Measurements from ENCODE around the gene TTLL11. TPM values are rescaled to one million over a fixed set of nuclear protein-coding genes. Genes with fewer than 3 reads are reported as not detected.

The TTLL11 gene
- total and polyA plus RNA-seq, 2 of the 8 experiments (the other 6 are each of a cell fraction or from before 2014, with no cell fraction given), result 0.56 to 0.80 TPM

- H3K23me2 ChIP-seq (ENCODE audit: low read depth, low read length), result no peaks in the 10 kb centered on the region
- TF ChIP-seq HDAC2 (IDR thresholded peaks at IDR 0.05; ENCODE audit: borderline replicate concordance in 1 of 2, low read depth in 2 of 2, low read length in 2 of 2) (no peak), EGR1 (IDR thresholded peaks at IDR 0.05; ENCODE audit: borderline replicate concordance, low read depth, low read length) (no peak), KDM4A (IDR thresholded peaks at IDR 0.05; ENCODE audit: low read depth, low read length, severe bottlenecking) (no peak), CTBP2 (IDR thresholded peaks at IDR 0.05; ENCODE audit: borderline replicate concordance, insufficient read depth, insufficient read length, low read length) (no peak), SAP30 (IDR thresholded peaks at IDR 0.05; ENCODE audit: insufficient read depth, insufficient replicate concordance, low read length) (no peak), POLR2A (IDR thresholded peaks at IDR 0.05; ENCODE audit: control extremely low read depth in 1 of 2, low read depth in 2 of 2, low read length in 2 of 2) (no peak), PHF8 (conservative IDR thresholded peaks at IDR 0.05; ENCODE audit: low read depth, low read length) (no peak)
Measured at GRCh38 chr9:122059214-122059954, 33.7 kb downstream of the TTLL11 start.

More at GRCh38 chr9:122059214-122059954, 33.7 kb downstream of the TTLL11 start:
- Histone ChIP-seq H3K79me2 (ENCODE audit: control insufficient read depth in 1 of 2, insufficient read depth in 2 of 2, low read length in 2 of 2) (no peaks in the 10 kb centered on the region), H4K8ac (ENCODE audit: extremely low read depth, insufficient read depth, low read length) (no peak overlapping the region), H2BK15ac (ENCODE audit: low read length) (no peak overlapping the region), H2BK120ac (replicated peaks; ENCODE audit: low read depth, low read length) (no peak overlapping the region), H3K9ac (replicated peaks in 1 of 4; ENCODE audit: extremely low read depth in 1 of 4, low read depth in 3 of 4, low read length in 3 of 4) (no peak overlapping the region), H4K91ac (replicated peaks; ENCODE audit: insufficient read length, low read length) (no peak overlapping the region), H4K5ac (ENCODE audit: insufficient read length, low read depth, low read length) (no peak overlapping the region), H4K20me1 (replicated peaks in 1 of 2; ENCODE audit: control insufficient read depth in 1 of 2, insufficient read depth in 2 of 2, low read length in 2 of 2) (peaks cover 0 to 1% of the 10 kb centered on the region in 2 experiments), H3K4me2 (ENCODE audit: insufficient read depth in 1 of 2, low read depth in 2 of 2, low read length in 2 of 2) (no peak overlapping the region), H3K56ac (replicated peaks; ENCODE audit: insufficient read length, low read depth, low read length) (no peak overlapping the region), H3K14ac (ENCODE audit: insufficient read length) (no peak overlapping the region), H3K4me3 (ENCODE audit: extremely low read depth in 1 of 4, insufficient read depth in 2 of 4, low read depth in 3 of 4, low read length in 4 of 4) (no peak overlapping the region), H2AK5ac (ENCODE audit: low read depth, low read length) (no peak overlapping the region), H3K36me3 (ENCODE audit: control insufficient read depth in 2 of 4, insufficient read depth in 4 of 4, low read length in 3 of 4) (no peaks in the 10 kb centered on the region), H2AFZ (ENCODE audit: low read length) (no peak overlapping the region), H3K27me3 (replicated peaks in 1 of 4; ENCODE audit: control insufficient read depth in 3 of 4, extremely low read depth in 1 of 4, insufficient read depth in 3 of 4, low read length in 3 of 4) (no peaks in the 10 kb centered on the region; a peak in 1 of 7 replicates), H2BK20ac (ENCODE audit: low read length) (no peak overlapping the region), H2BK5ac (ENCODE audit: low read depth, low read length) (no peak overlapping the region), H3K23ac (ENCODE audit: insufficient read length) (no peak overlapping the region), H3K4ac (replicated peaks; ENCODE audit: insufficient read length, low read depth, low read length) (no peak overlapping the region), H3K18ac (ENCODE audit: extremely low read depth, low read length) (no peak overlapping the region), H3K79me1 (ENCODE audit: low read depth, low read length) (no peaks in the 10 kb centered on the region), H3K9me3 (ENCODE audit: insufficient read depth in 2 of 2, low read depth in 1 of 2, low read length in 1 of 2) (no peaks in the 10 kb centered on the region), H2BK12ac (ENCODE audit: low read depth, low read length) (no peak overlapping the region), H3K4me1 (replicated peaks in 1 of 4; ENCODE audit: control insufficient read depth in 3 of 4, insufficient read depth in 4 of 4, low read length in 3 of 4) (no peaks in the 10 kb centered on the region), H3K27ac (ENCODE audit: low read depth, low read length) (no peak overlapping the region)
- DNase-seq (ENCODE audit: low read depth in 1 of 2, low spot score in 2 of 2), result no peak
- CTCF ChIA-PET (ENCODE audit: partially characterized antibody), result interaction anchor here (1.5 kb wide), 1 partner anchor 64 kb away, joined by 3 read pairs; no protein-coding TSS in a partner anchor
- POLR2A ChIA-PET (ENCODE audit: partially characterized antibody), result no interaction called here
- no peak for FAIRE-seq
- WGBS, 2 experiments (ENCODE audit: extremely low coverage in 1 of 2, insufficient coverage in 1 of 2, insufficient read length in 1 of 2, insufficient replicate concordance in 2 of 2, low coverage in 1 of 2, low lambda C conversion rate in 2 of 2, missing lambda C conversion rate in 1 of 2), result 89% methylated on average over 9 of the region's 9 CpGs; no CpG with 5 or more reads in 1 of the 2 experiments

Measured in H1 (cell line).